Fibroblast of the conjunctiva (primary cell): ENCODE measurements around the gene WNT3.

ENCODE experiments used
- DNase-seq: peaks from one replicate; pipeline ENCODE4 v3.0.0-alpha.2; 2010; ENCODE audit warnings: low read depth

WNT3 gene

DNA sequence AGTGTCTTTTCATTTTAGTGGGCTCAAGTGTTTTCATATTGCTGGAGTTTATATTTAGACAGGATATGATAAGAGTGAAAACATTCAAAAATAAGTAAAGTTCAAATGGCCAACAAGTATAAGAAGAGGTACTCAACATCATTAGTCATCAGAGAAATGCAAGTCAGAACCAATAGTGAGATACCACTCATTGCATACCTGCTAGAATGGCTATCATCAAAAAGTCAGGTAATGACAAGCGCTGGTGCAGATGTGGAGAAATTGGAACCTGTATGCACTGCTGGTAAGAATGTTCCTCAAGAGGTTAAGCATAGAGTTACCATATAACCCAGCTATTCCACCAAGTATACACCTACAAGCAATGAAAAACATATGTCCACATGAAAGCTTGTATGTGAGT lies 87.8 kb downstream of the WNT3 start:
- no peak for DNase-seq

DNA sequence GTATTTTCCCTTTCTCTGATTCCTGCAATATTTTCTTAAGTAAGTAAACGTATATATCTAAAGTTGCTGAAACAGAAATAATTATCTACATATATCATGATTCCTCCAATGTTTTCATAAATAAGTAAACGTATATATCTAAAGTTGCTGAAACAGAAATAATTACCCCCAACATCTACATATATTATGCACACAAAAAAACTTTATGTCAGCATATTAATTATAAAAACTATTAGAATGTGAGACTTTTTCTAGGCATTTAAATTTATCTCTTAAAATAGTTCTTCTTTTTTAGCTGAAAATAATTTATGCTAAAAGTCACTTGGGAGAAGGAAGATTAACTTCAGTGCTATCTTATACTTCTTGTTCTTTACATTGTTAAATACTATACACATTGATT lies 88.5 kb downstream of the WNT3 start:
- DNase-seq, result no peak

DNA sequence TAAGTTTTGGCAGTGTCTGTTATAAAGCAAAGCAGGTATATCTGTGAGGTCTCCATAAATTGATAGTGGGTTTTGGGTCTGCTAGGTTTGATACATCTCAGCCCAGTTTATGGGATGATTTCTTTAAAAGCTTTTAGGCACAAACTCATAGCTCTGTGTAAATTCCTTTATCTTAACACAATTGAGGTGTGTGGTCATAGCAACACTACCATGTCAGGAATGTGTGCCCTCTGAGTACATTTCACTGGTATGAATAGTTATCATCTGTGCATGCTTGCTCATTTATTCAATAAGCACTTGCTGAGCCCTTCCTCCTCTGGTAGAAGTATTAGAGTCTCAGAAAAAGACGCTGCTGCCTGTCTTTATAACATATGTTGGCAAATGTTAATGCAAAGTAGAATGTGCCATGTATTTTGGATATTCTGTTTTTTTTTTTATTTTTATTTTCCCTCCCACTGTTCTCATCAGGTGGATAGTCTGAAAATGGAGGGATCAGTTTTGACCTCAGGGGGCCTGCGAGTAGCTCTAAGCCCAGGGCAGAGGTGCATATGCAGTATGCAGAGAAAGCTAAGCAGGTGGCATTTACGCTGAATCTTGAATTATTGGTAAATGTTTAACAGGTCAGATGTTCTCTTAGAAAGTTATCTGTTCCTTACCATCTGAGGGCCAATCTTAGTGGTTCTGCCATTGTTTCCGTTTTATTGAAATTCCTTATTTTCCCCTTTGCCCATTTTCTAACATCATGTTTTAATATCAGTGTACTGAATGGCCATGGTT lies 90.7 kb downstream of the WNT3 start:
- no peak for DNase-seq

DNA sequence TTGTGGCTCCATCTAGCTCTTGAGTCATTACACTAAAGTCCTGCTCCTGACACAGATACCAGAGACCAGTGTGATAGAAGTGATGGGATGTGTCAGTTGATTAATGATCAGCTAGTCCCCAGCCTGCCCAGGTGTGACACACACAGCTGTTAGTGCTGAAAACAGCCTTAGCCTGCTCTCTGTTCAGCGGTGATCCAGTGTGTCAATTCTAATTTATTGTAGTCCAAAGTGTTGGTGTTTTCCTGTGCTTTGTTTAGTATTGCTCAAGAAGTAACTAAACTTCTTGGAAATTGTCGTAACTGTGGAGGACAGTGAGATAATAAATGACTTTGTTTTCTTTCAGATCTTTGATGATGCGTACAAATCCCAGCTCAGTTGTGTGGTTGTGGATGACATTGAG lies 92.3 kb downstream of the WNT3 start:
- no peak for DNase-seq

DNA sequence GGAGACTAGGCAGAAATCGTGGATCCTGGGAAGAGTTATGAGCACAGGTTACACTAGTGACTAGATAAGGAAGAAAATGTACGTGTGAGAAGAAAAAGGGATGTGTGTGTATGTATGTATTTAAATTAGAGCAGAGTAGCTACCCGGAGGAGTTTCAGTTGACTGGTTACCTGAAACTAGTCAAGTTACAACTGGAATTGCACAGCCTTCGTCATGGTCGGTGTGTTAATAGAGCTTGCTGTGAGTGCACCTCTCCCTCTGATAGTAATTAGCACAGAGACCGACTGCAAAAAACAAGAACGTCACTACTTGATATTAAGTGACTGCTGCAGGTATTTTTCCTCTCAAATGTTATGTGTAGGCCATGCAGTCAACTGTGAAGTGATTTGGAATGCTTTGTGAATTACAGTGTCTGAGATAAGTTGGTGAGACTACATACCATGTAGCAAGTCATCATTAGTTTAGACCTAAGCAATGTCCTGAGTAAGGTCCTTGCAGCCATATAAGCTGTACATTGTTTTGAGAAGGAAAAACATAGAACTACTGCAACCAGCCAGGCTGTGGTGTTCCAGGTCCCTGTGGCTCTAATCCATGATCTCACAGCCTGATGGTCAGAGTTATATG lies 95.7 kb downstream of the WNT3 start:
- no peak for DNase-seq

DNA sequence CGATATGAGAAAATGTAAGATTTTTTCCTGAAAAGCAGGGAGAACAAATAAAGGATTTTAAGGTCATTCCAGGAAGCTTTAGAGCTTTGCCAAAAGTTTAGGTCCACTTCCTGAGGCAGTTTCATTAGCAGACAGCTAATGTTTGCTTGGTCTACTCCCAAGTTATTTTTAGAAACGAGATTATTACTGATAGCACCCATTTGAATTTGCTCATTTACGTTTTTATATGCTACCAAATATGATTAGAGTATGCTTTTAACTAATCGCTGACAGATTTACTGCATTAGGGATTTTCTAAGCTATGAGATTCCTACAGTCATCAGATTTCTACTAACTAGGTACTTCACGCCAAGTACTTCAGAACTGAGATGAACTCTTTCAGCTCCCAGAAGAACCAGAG lies 98.1 kb downstream of the WNT3 start:
- no peak for DNase-seq

DNA sequence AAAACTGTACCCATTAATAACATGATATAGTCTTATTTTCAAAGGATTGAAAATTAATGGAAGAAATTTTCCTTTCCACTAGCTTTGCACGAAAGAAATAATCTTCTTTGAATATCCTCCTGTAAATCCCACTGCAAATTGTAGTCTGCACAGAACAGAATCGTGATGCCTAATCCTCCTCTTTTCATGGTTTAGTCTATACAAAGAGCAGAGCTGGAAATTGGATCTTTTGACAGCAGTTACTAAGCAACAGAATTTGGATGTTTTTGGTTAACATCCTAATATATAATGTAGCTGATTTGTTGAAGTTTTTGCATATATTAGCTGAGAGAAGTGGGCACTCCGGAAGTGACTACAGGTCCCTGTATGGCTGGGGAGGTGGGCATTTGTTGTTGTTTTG lies 98.6 kb downstream of the WNT3 start:
- DNase-seq, result no peak

DNA sequence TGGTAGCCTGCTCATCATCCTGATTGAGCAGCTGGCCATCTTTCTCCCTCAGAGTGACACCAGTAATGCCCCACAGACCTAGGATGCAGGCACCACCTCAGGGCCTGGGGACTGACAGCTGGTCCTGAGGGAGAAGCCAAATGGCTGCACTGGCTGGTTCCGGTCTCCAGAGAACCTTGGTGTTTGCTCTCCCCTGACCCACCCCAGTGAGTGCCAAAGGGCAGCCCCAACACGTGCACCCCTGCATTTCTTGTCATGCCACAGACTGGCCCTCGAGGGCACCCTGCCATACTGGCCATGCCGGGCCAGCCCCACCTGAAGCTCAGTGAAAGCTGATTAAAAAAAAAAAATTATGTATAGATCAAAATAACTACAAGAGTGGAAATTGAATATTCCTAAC lies 100.5 kb downstream of the WNT3 start:
- DNase-seq, result no peak
